ENCODE measurements around the gene FBXL13. TPM values are rescaled to one million over a fixed set of nuclear protein-coding genes. Genes with fewer than 3 reads are reported as not detected.

The FBXL13 gene
- 0.32 and 0.76 TPM in 2 replicates for total RNA-seq

DNA sequence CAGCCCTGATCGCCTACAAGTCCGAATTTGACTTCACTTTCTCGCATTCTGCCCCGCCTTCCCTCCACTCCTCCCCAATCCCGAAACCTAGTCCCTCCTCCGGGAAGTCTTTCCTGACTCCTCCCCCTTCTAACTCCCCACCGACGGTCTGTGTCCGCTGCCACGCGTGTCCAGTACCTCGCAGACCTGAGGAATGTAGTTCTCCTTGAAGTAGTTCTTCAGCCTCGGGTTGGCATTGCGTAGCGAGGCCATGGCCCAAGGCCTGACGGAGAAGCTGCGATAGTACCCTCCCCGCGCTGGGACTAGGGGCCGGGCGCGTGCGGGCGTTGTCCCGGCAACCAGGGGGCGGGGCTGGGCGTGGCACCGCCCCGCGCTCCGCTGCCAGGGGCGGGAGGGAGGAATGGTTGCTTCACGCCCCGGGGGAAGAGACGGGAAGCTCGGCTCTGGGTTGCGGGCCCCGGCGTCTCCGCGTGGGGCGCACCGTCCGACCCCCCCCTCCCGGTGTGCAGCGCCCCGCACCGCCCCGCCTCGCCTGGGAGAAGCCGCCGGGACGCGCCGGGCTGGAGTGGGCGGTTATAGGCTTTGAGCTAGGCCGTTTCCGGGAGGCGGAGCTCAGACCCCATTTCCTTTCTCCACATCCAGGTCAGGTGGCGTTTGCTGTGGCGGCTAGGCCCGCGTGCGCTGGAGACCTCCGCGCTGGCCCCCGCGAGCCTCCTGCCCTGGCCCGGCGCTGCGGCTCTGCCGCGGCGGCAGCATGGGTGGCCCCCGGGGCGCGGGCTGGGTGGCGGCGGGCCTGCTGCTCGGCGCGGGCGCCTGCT, at the start of gene FBXL13, which contains the start of gene ARMC10:
TSS of gene FBXL13 (minus strand) at position 278 of the 818 bp plus-strand sequence.
TSS of gene ARMC10 (plus strand) at position 622 of the 818 bp plus-strand sequence. CDS start at position 755, 133 bp downstream.

GRCh38 chr7:102912742-102913141, 161.9 kb downstream of the FBXL13 start, which contains the start of gene LRRC17:
Gene LRRC17 (plus strand): TSS chr7:102913000. CDS start chr7:102933914, 20,914 bp downstream.

Other genes starting within 250 kb of the FBXL13 start
- 1.1 and 4.1 TPM in 2 replicates for gene LRRC17, start 161.8 kb downstream of the FBXL13 start, total RNA-seq
- gene ARMC10, start 344 bp upstream of the FBXL13 start, total RNA-seq = 16.8 and 28.6 TPM in 2 replicates
- 2.4 and 6.2 TPM in 2 replicates for gene NAPEPLD, start 74.3 kb upstream of the FBXL13 start, total RNA-seq
- gene PMPCB, start 222.6 kb upstream of the FBXL13 start, total RNA-seq = 37.9 and 44.8 TPM in 2 replicates